ENCODE results near the gene LCORL.
"Not testable (repeated sequence)": the region's sequence is repeated elsewhere in the genome, so short reads cannot be mapped to it uniquely, and the experiment has no call there.

LCORL gene

GRCh38 chr4:18014269-18014668 is 7.3 kb downstream of the LCORL start:
- DNase-seq = no peak

- DNase-seq = no peak
Observed at GRCh38 chr4:18012807-18013462, 8.6 kb downstream of the LCORL start.

- no peak for DNase-seq
Observed at GRCh38 chr4:18012134-18012806, 9.3 kb downstream of the LCORL start.

GRCh38 chr4:18007625-18008024 is 13.9 kb downstream of the LCORL start:
- no peak for DNase-seq

GRCh38 chr4:18006432-18006831 is 15.1 kb downstream of the LCORL start:
- not testable (repeated sequence) for DNase-seq

- DNase-seq = no peak
Observed at GRCh38 chr4:17997129-17997528, 24.4 kb downstream of the LCORL start.

GRCh38 chr4:17995165-17995564 is 26.4 kb downstream of the LCORL start:
- DNase-seq = no peak

- DNase-seq = no peak
Observed at GRCh38 chr4:17985832-17986231, 35.7 kb downstream of the LCORL start.

- DNase-seq = no peak
Observed at GRCh38 chr4:17981063-17981462, 40.5 kb downstream of the LCORL start.

GRCh38 chr4:17968721-17969120 is 52.8 kb downstream of the LCORL start:
- no peak for DNase-seq

GRCh38 chr4:17967078-17967477 is 54.5 kb downstream of the LCORL start:
- no peak for DNase-seq

GRCh38 chr4:17966312-17966711 is 55.2 kb downstream of the LCORL start:
- DNase-seq = no peak

- no peak for DNase-seq
Observed at GRCh38 chr4:17964576-17964975, 57.0 kb downstream of the LCORL start.

- no peak for DNase-seq
Observed at GRCh38 chr4:17962171-17962570, 59.4 kb downstream of the LCORL start.

GRCh38 chr4:17961249-17961648 is 60.3 kb downstream of the LCORL start:
- DNase-seq = no peak

- no peak for DNase-seq
Observed at GRCh38 chr4:17958181-17958580, 63.4 kb downstream of the LCORL start.

- no peak for DNase-seq
Observed at GRCh38 chr4:17957688-17958087, 63.9 kb downstream of the LCORL start.

GRCh38 chr4:17956245-17956644 is 65.3 kb downstream of the LCORL start:
- DNase-seq = no peak

GRCh38 chr4:17945303-17945702 is 76.3 kb downstream of the LCORL start:
- no peak for DNase-seq

GRCh38 chr4:17941731-17942130 is 79.8 kb downstream of the LCORL start:
- no peak for DNase-seq

GRCh38 chr4:17939054-17939453 is 82.5 kb downstream of the LCORL start:
- no peak for DNase-seq

GRCh38 chr4:17934286-17934685 is 87.3 kb downstream of the LCORL start:
- DNase-seq = no peak

GRCh38 chr4:17933126-17933525 is 88.4 kb downstream of the LCORL start:
- no peak for DNase-seq

- no peak for DNase-seq
Observed at GRCh38 chr4:17932041-17932440, 89.5 kb downstream of the LCORL start.

- no peak for DNase-seq
Observed at GRCh38 chr4:17930256-17930655, 91.3 kb downstream of the LCORL start.
